HG02610 (cell line): Measurements from ENCODE around the gene CAPG.

Source experiments
- ATAC-seq: cut with Tn5 transposase; IDR thresholded peaks from one replicate; pipeline ENCODE4 v1.9.1; 2021; ENCODE audit warnings: mild to moderate bottlenecking, moderate library complexity; ENCODE audit not compliant: unreplicated experiment

CAPG gene

GRCh38 chr2:85439025-85439472 is 28.9 kb upstream of the CAPG start:
- no peak for ATAC-seq

- ATAC-seq = no peak
Observed at GRCh38 chr2:85438201-85439024, 28.2 kb upstream of the CAPG start.

GRCh38 chr2:85437488-85438200 is 27.5 kb upstream of the CAPG start:
- ATAC-seq = peak; percentile 81

- no peak for ATAC-seq
Observed at GRCh38 chr2:85436836-85437487, 26.8 kb upstream of the CAPG start.

GRCh38 chr2:85435981-85436835 is 26.0 kb upstream of the CAPG start:
- no peak for ATAC-seq

- ATAC-seq = no peak
Observed at GRCh38 chr2:85435220-85435958, 25.2 kb upstream of the CAPG start.

- no peak for ATAC-seq
Observed at GRCh38 chr2:85434696-85435095, 24.5 kb upstream of the CAPG start.

- no peak for ATAC-seq
Observed at GRCh38 chr2:85433511-85434089, 23.4 kb upstream of the CAPG start.

GRCh38 chr2:85431570-85432205 is 21.5 kb upstream of the CAPG start:
- ATAC-seq = no peak

GRCh38 chr2:85430752-85431569 is 20.8 kb upstream of the CAPG start:
- no peak for ATAC-seq

- ATAC-seq = no peak
Observed at GRCh38 chr2:85429924-85430289, 19.7 kb upstream of the CAPG start.

- no peak for ATAC-seq
Observed at GRCh38 chr2:85429213-85429923, 19.2 kb upstream of the CAPG start.

GRCh38 chr2:85428343-85428881 is 18.2 kb upstream of the CAPG start:
- ATAC-seq = no peak

- no peak for ATAC-seq
Observed at GRCh38 chr2:85427300-85427835, 17.2 kb upstream of the CAPG start.

- ATAC-seq = no peak
Observed at GRCh38 chr2:85425588-85425987, 15.4 kb upstream of the CAPG start.

- no peak for ATAC-seq
Observed at GRCh38 chr2:85423525-85423924, 13.4 kb upstream of the CAPG start.

- no peak for ATAC-seq
Observed at GRCh38 chr2:85422072-85422457, 11.9 kb upstream of the CAPG start.
